Stomach (tissue), 9 donors: ENCODE data around the gene PLLP. TPM values are rescaled to one million over a fixed set of nuclear protein-coding genes. Genes with fewer than 3 reads are reported as not detected.
"Not testable (repeated sequence)": the region's sequence is repeated elsewhere in the genome, so short reads cannot be mapped to it uniquely, and the experiment has no call there.

Experiments used
- DNase-seq, 2 donors: peaks; one replicate each; pipeline versions ENCODE4 v3.0.0 to v3.0.0-alpha.2; 2013 to 2019
- H3K27ac ChIP-seq, 5 donors: fragments of 200-600 bp in 4 of 5; sonication (generic) in 4 of 5; one replicate each; pipeline ENCODE4 v1.5.1; 2013 to 2019; ENCODE audit warnings: mild to moderate bottlenecking in 1 of 5, moderate library complexity in 1 of 5
- H3K27me3 ChIP-seq, 3 donors: fragments of 200-600 bp; sonication (generic); one replicate each; pipeline ENCODE4 v1.5.1; 2017 to 2019; ENCODE audit warnings: mixed run types in 1 of 3
- H3K36me3 ChIP-seq, 4 donors: fragments of 200-600 bp; sonication (generic); 1 replicate in 3 of 4; 2 replicates in 1 of 4; pipeline ENCODE4 v1.5.1; 2016 to 2019
- H3K4me1 ChIP-seq, 4 donors: fragments of 200-600 bp; sonication (generic); one replicate each; pipeline ENCODE4 v1.5.1; 2016 to 2019
- H3K4me3 ChIP-seq, 4 donors: fragments of 200-600 bp; sonication (generic) in 3 of 4; one replicate each; pipeline ENCODE4 v1.5.1; 2016 to 2019; ENCODE audit warnings: mild to moderate bottlenecking in 1 of 4
- H3K9me3 ChIP-seq, 4 donors: fragments of 200-600 bp; sonication (generic); one replicate each; pipeline ENCODE4 v1.5.1; 2016 to 2019
- EP300 ChIP-seq: sonication (generic); formaldehyde crosslinking; IDR thresholded peaks from one replicate; pipeline ENCODE4 v1.6.1; 2017; ENCODE audit warnings: antibody characterized with exemption
- POLR2A ChIP-seq, 4 donors: fragments of 450-650 bp; IDR thresholded peaks; one replicate each; pipeline ENCODE4 v1.6.1; 2016; ENCODE audit warnings: antibody characterized with exemption in 4 of 4, control low read depth in 2 of 4, mild to moderate bottlenecking in 1 of 4, moderate library complexity in 1 of 4
- POLR2AphosphoS5 ChIP-seq, 3 donors: sonication (generic); formaldehyde crosslinking; IDR thresholded peaks; one replicate each; pipeline ENCODE4 v1.6.1; 2016; ENCODE audit warnings: antibody characterized with exemption in 3 of 3
- WGBS, 5 donors: extraction: QIAGEN DNeasy Blood & Tissue Kit in 3 of 5; methylation state at CpG; one replicate each; pipeline versions ENCODE4 v1.1.5 to v1.1.7; 2013 to 2018; 5-methylcytosine and 5-hydroxymethylcytosine counted together
- intact Hi-C: fragments of 100-400 bp; cut with DNase I; formaldehyde crosslinking; loops from one replicate; pipeline ENCODE4 v1.15.1; 2023; ENCODE audit warnings: low total_unique reads
- polyA plus RNA-seq, 3 donors: library from polyadenylated mRNA; stranded (reverse); fragments of 200-250 nt; gene quantifications; one replicate each; pipeline ENCODE4 v1.2.3, GENCODE V29; 2013
- total RNA-seq, 5 donors: library from RNA; depleted of rRNA; stranded (reverse); fragments of >200 nt; gene quantifications; one replicate each; pipeline versions ENCODE4 v1.1.0 to v1.2.3, GENCODE V29; 2014 to 2016
- TF ChIP-seq, protein P1 (sequence below), 7 experiments: fragments of 450-650 bp in 4 of 7; fragments of 200-600 bp in 3 of 7; sonication (generic) in 3 of 7; IDR thresholded peaks; one replicate each; pipeline ENCODE4 v1.5.1; 2016 to 2019; ENCODE audit warnings: antibody characterized with exemption in 7 of 7, control low read depth in 2 of 7, mild to moderate bottlenecking in 1 of 7
- donor health status: healthy with polysubstance abuse.
- donor health status: Bipolar disorder and iron deficiency.
- donor health status: healthy.

PLLP gene
- total and polyA plus RNA-seq, 8 donors: 27.4 to 190 (median 51.0) TPM

DNA sequence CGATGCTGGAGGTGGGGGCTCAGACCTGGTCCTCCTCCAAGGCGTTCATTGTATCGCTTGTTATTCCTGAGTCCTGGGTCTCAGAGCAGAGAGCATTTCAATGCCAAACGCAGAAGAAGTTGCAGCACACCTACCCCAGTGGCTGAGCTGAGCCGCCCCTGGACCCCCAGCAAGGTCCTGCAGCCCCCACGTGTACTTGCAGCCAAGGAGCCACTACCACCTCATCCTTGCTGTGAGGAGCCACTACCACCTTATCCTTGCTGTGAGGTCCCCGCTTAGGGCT, 13.5 kb downstream of the PLLP start:
- Histone ChIP-seq H3K27ac (peak overlapping the region in 4 of 5 donors; percentile 86 to 92 (median 90)), H3K9me3 (no peaks in the 10 kb centered on the region), H3K4me3 (no peak overlapping the region), H3K4me1 (peaks cover 26 to 81% (median 51%) of the 10 kb centered on the region in 4 donors), H3K36me3 (no peaks in the 10 kb centered on the region), H3K27me3 (no peaks in the 10 kb centered on the region)
- TF ChIP-seq POLR2A (IDR thresholded peaks at IDR 0.05) (no peak), EP300 (no peak), POLR2AphosphoS5 (IDR thresholded peaks at IDR 0.05) (no peak)
- TF ChIP-seq, protein P1, sequence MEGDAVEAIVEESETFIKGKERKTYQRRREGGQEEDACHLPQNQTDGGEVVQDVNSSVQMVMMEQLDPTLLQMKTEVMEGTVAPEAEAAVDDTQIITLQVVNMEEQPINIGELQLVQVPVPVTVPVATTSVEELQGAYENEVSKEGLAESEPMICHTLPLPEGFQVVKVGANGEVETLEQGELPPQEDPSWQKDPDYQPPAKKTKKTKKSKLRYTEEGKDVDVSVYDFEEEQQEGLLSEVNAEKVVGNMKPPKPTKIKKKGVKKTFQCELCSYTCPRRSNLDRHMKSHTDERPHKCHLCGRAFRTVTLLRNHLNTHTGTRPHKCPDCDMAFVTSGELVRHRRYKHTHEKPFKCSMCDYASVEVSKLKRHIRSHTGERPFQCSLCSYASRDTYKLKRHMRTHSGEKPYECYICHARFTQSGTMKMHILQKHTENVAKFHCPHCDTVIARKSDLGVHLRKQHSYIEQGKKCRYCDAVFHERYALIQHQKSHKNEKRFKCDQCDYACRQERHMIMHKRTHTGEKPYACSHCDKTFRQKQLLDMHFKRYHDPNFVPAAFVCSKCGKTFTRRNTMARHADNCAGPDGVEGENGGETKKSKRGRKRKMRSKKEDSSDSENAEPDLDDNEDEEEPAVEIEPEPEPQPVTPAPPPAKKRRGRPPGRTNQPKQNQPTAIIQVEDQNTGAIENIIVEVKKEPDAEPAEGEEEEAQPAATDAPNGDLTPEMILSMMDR (IDR thresholded peaks at IDR 0.05): no peak
- intact Hi-C loops: no loop called here
- 79 to 99% (median 90%) methylated on average over 3 to 7 of the region's 7 CpGs for WGBS, 5 donors
- DNase-seq: no peak

DNA sequence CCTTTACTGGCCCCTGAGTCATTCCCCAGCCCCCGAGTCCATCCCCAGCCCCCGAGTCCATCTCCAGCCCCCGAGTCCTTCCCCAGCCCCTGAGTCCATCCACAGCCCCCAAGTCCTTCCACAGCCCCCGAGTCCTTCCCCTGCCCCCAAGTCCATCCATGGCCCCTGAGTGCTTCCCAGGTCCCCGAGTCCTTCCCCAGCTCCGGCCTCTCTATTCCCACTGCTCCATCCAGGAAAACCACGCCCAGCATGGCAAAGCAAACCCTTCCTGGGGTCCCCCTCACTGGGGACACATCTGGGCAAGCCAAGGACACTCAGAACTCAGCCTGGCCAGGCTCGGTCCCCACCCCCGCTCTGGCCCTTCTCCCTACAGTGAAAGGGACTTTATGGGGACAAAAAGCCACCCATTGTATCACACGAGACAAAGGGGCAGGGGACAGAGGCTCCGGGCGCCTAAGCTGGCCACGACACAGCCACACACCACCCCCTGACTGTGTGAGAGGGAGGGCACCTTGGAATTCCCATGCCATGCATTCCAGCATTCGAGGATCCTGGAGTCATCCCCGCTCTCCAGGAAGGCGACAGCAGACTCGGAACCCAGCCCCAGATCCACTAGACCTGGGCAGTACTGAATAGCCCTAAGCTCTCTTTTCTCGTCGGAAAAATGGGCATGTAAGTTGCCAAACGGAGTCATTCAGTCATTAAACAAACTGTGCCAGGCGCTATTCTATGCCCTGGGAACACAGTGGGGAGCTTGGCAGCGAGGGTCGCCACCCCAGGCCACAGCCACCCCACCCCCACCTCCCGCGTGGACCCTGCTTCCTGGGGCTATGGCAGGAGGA, 14.0 kb downstream of the PLLP start:
- Histone ChIP-seq H3K27ac (peak overlapping the region; percentile 86 to 92 (median 91)), H3K4me1 (peaks cover 29 to 82% (median 57%) of the 10 kb centered on the region in 4 donors), H3K9me3 (no peaks in the 10 kb centered on the region), H3K27me3 (no peaks in the 10 kb centered on the region), H3K4me3 (no peak overlapping the region), H3K36me3 (no peaks in the 10 kb centered on the region)
- no peak for DNase-seq
- 78 to 80% (median 79%) methylated on average over 23 to 25 of the region's 25 CpGs for WGBS, 5 donors
- intact Hi-C loops: no loop called here
- no peak for TF ChIP-seq POLR2AphosphoS5 (IDR thresholded peaks at IDR 0.05)

DNA sequence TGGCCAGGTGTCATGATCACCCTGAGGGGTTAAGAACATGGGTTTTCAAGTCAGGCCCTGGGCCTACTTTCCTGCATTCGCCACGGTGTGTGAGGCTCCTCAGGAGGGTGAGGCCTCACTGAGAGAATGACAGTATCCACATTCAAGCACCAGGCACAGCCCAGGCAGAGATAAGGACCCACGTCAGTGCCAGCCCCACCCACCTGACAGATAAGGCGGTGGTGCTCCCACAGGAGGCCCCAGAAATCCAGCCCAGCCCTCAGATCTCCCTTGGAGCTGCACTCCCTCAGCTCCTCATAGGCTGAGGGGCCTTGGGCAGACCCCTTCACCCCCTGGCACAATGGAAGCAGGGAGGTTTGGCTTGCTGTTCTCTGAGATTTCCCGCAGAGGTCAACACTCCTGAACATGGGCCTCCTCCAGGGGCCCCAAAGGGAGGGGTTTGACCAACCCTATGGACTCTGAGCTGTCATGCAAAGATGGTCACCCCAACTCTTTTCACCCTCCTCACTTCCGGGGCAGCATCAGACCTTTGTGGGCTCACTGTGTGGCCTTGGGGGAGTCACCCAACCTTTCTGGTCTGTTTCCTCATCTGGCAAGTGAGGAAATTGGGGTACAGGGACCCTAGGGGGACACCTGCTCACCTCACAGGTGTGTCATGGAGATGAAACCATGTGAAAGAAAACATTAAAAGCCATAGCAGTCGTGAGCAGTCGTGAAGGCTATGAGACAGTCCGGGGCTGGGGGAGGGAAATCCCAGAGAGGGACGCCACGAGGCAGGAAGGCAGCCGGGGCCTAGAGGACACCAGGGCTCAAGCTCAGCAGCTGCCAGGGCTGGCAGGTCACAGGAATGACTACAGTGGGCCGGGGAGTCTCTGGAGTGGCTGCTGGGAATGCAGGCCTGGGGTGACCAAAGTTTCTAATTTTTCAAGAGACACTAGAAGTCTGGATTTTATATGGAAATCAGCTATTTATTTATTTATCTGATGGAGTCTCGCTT, 15.4 kb downstream of the PLLP start:
- 30 to 47% (median 43%) methylated on average over 13 to 14 of the region's 14 CpGs for WGBS, 5 donors
- H3K36me3 ChIP-seq: no peaks in the 10 kb centered on the region
- TF ChIP-seq POLR2AphosphoS5 (IDR thresholded peaks at IDR 0.05) (peak; percentile 7 to 98 (median 97)), POLR2A (IDR thresholded peaks at IDR 0.05) (peak in 2 of 4 donors; percentile 74 to 80), EP300 (no peak)
- TF ChIP-seq, protein P1 (IDR thresholded peaks at IDR 0.05): no peak
- no peaks in the 10 kb centered on the region for H3K27me3 ChIP-seq
- no peak overlapping the region for H3K4me3 ChIP-seq
- H3K9me3 ChIP-seq: no peaks in the 10 kb centered on the region
- H3K4me1 ChIP-seq: peaks cover 37 to 85% (median 64%) of the 10 kb centered on the region in 4 donors
- intact Hi-C loops: no loop called here
- H3K27ac ChIP-seq: peak overlapping the region; percentile 86 to 92 (median 91)
- DNase-seq: peak; percentile 94 to 95

DNA sequence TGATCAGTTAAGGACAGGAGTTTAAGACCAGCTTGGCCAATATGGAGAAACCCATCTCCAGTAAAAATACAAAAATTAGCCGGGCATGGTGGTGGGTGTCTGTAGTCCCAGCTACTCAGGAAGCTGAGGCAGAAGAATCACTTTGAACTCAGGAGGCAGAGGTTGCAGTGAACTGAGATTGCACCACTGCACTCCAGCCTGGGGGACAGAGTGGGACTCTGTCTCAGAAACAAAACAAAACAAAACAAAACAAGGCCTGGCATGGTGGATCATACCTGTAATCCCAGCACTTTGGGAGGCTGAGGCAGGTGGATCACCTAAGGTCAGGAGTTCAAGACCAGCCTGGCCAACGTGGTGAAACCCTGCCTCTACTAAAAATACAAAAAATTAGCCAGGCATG, 17.1 kb downstream of the PLLP start:
- intact Hi-C loops, H3K9me3 ChIP-seq, H3K36me3 ChIP-seq, H3K4me3 ChIP-seq, H3K27me3 ChIP-seq, DNase-seq: not testable (repeated sequence)
- peaks cover 46 to 86% (median 70%) of the 10 kb centered on the region in 4 donors for H3K4me1 ChIP-seq
- WGBS, 5 donors: 41 to 58% (median 49%) methylated on average over 2 of the region's 2 CpGs
- H3K27ac ChIP-seq: peak overlapping the region; percentile 86 to 92 (median 91)

DNA sequence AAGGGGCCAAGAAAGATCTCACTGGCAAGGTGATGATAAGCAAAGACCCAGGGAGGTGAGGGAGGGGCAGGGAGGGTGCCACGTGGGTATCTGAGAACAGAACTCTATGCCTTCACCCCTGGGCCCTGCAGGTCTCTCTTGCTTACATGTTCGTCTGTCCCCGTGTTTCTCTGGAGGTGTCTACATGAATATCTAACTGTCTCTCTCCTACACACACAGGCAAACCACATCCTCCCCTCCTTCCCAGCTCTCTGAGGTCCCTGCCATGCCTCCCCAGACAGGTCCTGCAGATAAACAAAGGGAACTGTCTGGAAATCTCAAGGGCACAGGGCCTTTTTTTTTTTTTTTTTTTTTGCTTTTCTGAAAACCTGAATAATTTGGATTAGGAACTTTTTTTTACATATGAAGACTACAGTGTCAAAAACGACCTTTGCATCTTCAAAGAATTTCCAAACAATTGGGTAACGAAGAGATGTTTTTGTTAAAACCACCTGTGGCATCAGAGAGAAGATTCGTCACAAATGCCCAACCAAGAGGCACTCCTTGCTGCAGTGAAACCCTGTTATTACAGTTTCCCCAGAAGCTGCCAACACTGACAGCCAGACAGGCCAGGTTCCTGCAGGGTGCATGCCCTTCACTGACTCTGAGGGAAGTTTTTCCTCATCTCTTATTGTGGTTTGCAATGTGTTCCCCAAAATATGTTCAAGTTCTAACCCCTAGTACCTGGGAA, 17.8 kb downstream of the PLLP start:
- H3K4me3 ChIP-seq: no peak overlapping the region
- peaks cover 46 to 80% (median 68%) of the 10 kb centered on the region in 4 donors for H3K4me1 ChIP-seq

More for the DNA sequence above, 17.8 kb downstream of the PLLP start:
- Histone ChIP-seq H3K27ac (peak overlapping the region; percentile 86 to 92 (median 92)), H3K27me3 (no peaks in the 10 kb centered on the region), H3K36me3 (peaks cover 0 to 2% (median 0%) of the 10 kb centered on the region in 4 donors), H3K9me3 (no peaks in the 10 kb centered on the region)
- peak; percentile 60 to 61 for DNase-seq
- 20 to 33% (median 32%) methylated on average over 6 of the region's 6 CpGs for WGBS, 5 donors
- intact Hi-C loops: no loop called here
- TF ChIP-seq, protein P1 (IDR thresholded peaks at IDR 0.05): no peak
- TF ChIP-seq EP300: no peak
- TF ChIP-seq POLR2A (IDR thresholded peaks at IDR 0.05): no peak
- TF ChIP-seq POLR2AphosphoS5 (IDR thresholded peaks at IDR 0.05): no peak
